Trophoblast cell (in vitro differentiated cells and primary cell): ENCODE results near the gene SLC5A1. TPM values are rescaled to one million over a fixed set of nuclear protein-coding genes. Genes with fewer than 3 reads are reported as not detected.

ENCODE experiments used
- DNase-seq, 2 donors: peaks; one replicate each; pipeline ENCODE4 v3.0.0-alpha.2; 2016
- H2AFZ ChIP-seq: 2 replicates; pipeline ENCODE4 v1.6.1; 2013; ENCODE audit warnings: low read length, moderate library complexity, mild to moderate bottlenecking; ENCODE audit not compliant: insufficient read depth, poor library complexity
- H2AK5ac ChIP-seq: 2 replicates; pipeline ENCODE4 v1.6.1; 2013; ENCODE audit warnings: mild to moderate bottlenecking, low read length
- H2BK120ac ChIP-seq: 2 replicates; pipeline ENCODE4 v1.6.1; 2013; ENCODE audit warnings: low read length, mild to moderate bottlenecking, moderate library complexity; ENCODE audit not compliant: insufficient read depth, poor library complexity
- H2BK12ac ChIP-seq: 2 replicates; pipeline ENCODE4 v1.6.1; 2013; ENCODE audit warnings: mild to moderate bottlenecking, low read length, moderate library complexity
- H2BK5ac ChIP-seq: 2 replicates; pipeline ENCODE4 v1.6.1; 2013; ENCODE audit warnings: low read length, low read depth, moderate library complexity, mild to moderate bottlenecking; ENCODE audit not compliant: poor library complexity
- H3K14ac ChIP-seq: 2 replicates; pipeline ENCODE4 v1.6.1; 2013; ENCODE audit warnings: mild to moderate bottlenecking, low read length
- H3K18ac ChIP-seq: 2 replicates; pipeline ENCODE4 v1.6.1; 2013; ENCODE audit warnings: mild to moderate bottlenecking, low read length
- H3K23ac ChIP-seq: 2 replicates; pipeline ENCODE4 v1.6.1; 2013; ENCODE audit warnings: low read length
- H3K27ac ChIP-seq: 2 replicates; pipeline ENCODE4 v1.5.1; 2013; ENCODE audit warnings: low read depth, mild to moderate bottlenecking, inconsistent platforms, low read length, moderate library complexity
- H3K27me3 ChIP-seq: 2 replicates; pipeline ENCODE4 v1.6.1; 2013; ENCODE audit warnings: inconsistent platforms, mild to moderate bottlenecking, low read length, moderate library complexity; ENCODE audit not compliant: insufficient read depth
- H3K36me3 ChIP-seq, 2 experiments: 1 replicate in 1 of 2; 2 replicates in 1 of 2; pipeline ENCODE4 v1.6.1; 2013; ENCODE audit warnings: low read length in 2 of 2, mild to moderate bottlenecking in 2 of 2, moderate library complexity in 1 of 2; ENCODE audit not compliant: insufficient read depth in 2 of 2, control insufficient read depth in 1 of 2
- H3K4ac ChIP-seq: 2 replicates; pipeline ENCODE4 v1.6.1; 2013; ENCODE audit warnings: low read depth, mild to moderate bottlenecking, low read length, moderate library complexity
- H3K4me1 ChIP-seq, 2 experiments: 1 replicate in 1 of 2; 2 replicates in 1 of 2; pipeline ENCODE4 v1.6.1; 2013; ENCODE audit warnings: low read length in 2 of 2, mild to moderate bottlenecking in 2 of 2, moderate library complexity in 1 of 2; ENCODE audit not compliant: insufficient read depth in 2 of 2, control insufficient read depth in 1 of 2
- H3K4me2 ChIP-seq: 2 replicates; pipeline ENCODE4 v1.6.1; 2013; ENCODE audit warnings: inconsistent platforms, mild to moderate bottlenecking, low read length, moderate library complexity
- H3K4me3 ChIP-seq: 2 replicates; pipeline ENCODE4 v1.5.1; 2013; ENCODE audit warnings: mild to moderate bottlenecking, low read depth, low read length, inconsistent platforms
- H3K79me1 ChIP-seq: one replicate; pipeline ENCODE4 v1.6.1; 2013; ENCODE audit warnings: low read length
- H3K79me2 ChIP-seq: 2 replicates; pipeline ENCODE4 v1.6.1; 2013; ENCODE audit warnings: low read length, mild to moderate bottlenecking; ENCODE audit not compliant: control insufficient read depth, insufficient read depth, poor library complexity
- H3K9ac ChIP-seq: 2 replicates; pipeline ENCODE4 v1.6.1; 2013; ENCODE audit warnings: mild to moderate bottlenecking, low read length
- H3K9me3 ChIP-seq: 2 replicates; pipeline ENCODE4 v1.6.1; 2013; ENCODE audit warnings: low read depth, mild to moderate bottlenecking, control low read depth, inconsistent platforms, low read length; ENCODE audit not compliant: insufficient read depth
- H4K12ac ChIP-seq: 2 replicates; pipeline ENCODE4 v1.6.1; 2013; ENCODE audit warnings: low read depth, mild to moderate bottlenecking, low read length, moderate library complexity
- H4K8ac ChIP-seq: 2 replicates; pipeline ENCODE4 v1.6.1; 2013; ENCODE audit warnings: low read depth, mild to moderate bottlenecking, low read length, moderate library complexity
- H4K91ac ChIP-seq: one replicate; pipeline ENCODE4 v1.6.1; 2013; ENCODE audit warnings: low read depth, mild to moderate bottlenecking, low read length, moderate library complexity
- WGBS: extraction: QIAGEN DNeasy Blood & Tissue Kit; methylation state at CpG from one replicate; pipeline ENCODE4 v1.1.7; 2013; ENCODE audit warnings: missing lambda C conversion rate; ENCODE audit not compliant: insufficient read length, insufficient coverage; ENCODE audit errors: extremely low coverage; 5-methylcytosine and 5-hydroxymethylcytosine counted together
- polyA plus RNA-seq: library from polyadenylated mRNA; stranded (reverse); fragments of 200-250 nt; gene quantifications from 2 replicates; pipeline ENCODE4 v1.2.3, GENCODE V29; 2013

The SLC5A1 gene
- 0.03 TPM in 1 of 2 replicates, not detected in the other for polyA plus RNA-seq

- H3K23ac ChIP-seq = no peak within 1 kb of the TSS
- H2BK120ac ChIP-seq = no peak within 1 kb of the TSS
- H4K91ac ChIP-seq = no peak within 1 kb of the TSS
- H4K12ac ChIP-seq = no peak within 1 kb of the TSS
- H3K27me3 ChIP-seq = no peaks in the 10 kb centered on the region
- no peak within 1 kb of the TSS for H2BK12ac ChIP-seq
- H3K9ac ChIP-seq = no peak within 1 kb of the TSS
- no peaks in the 10 kb centered on the region for H3K9me3 ChIP-seq
- H3K4me2 ChIP-seq = no peak within 1 kb of the TSS
- H2AFZ ChIP-seq = no peak within 1 kb of the TSS
- no peak within 1 kb of the TSS for H3K18ac ChIP-seq
- H3K79me1 ChIP-seq = no peaks in the 10 kb centered on the region
- no peak within 1 kb of the TSS for H3K27ac ChIP-seq
- H3K4ac ChIP-seq = no peak within 1 kb of the TSS
- H3K36me3 ChIP-seq = no peaks in the 10 kb centered on the region
- H3K79me2 ChIP-seq = no peaks in the 10 kb centered on the region
- H3K14ac ChIP-seq = no peak within 1 kb of the TSS
- H3K4me3 ChIP-seq = no peak within 1 kb of the TSS
- no peak within 1 kb of the TSS for H2AK5ac ChIP-seq
- no peak within 1 kb of the TSS for H4K8ac ChIP-seq
- WGBS = no CpG with 5 or more reads among the region's 21 CpGs
- H3K4me1 ChIP-seq = peaks cover 6 to 9% of the 10 kb centered on the region in 2 experiments
- DNase-seq = no peak
- no peak within 1 kb of the TSS for H2BK5ac ChIP-seq
Observed at GRCh38 chr22:32042924-32043323, at the start of gene SLC5A1. Gene SLC5A1 (plus strand): TSS chr22:32043261. CDS start chr22:32043282, 21 bp downstream.

DNA sequence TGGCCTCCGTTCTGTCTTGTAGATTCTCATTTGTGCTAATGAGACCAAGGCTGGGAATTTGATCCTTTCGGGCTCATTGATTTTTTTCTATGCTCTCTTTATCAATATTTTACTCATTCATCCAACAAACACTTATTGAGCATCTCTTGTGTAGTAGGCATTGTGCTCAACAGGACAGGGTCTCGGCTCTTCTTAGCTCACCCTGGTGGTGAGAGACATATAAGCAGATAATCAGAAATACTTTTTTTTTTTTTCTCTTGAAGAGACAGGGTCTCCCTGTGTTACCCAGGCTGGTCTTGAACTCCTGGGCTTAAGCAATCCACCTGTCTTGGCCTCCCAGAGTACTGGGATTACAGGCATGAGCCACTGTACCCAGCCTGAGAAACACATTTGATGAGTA is 48.0 kb upstream of the SLC5A1 start:
- no CpG with 5 or more reads among the region's 3 CpGs for WGBS
- H3K4ac ChIP-seq = no peak overlapping the region
- no peak overlapping the region for H2AK5ac ChIP-seq
- peaks cover 0 to under 1% of the 10 kb centered on the region in 2 experiments for H3K4me1 ChIP-seq
- no peaks in the 10 kb centered on the region for H3K79me1 ChIP-seq
- H3K27me3 ChIP-seq = no peaks in the 10 kb centered on the region
- H3K14ac ChIP-seq = no peak overlapping the region
- DNase-seq = no peak
- H3K4me3 ChIP-seq = no peak overlapping the region
- H3K4me2 ChIP-seq = no peak overlapping the region
- no peak overlapping the region for H4K91ac ChIP-seq
- H3K27ac ChIP-seq = no peak overlapping the region
- H3K9ac ChIP-seq = no peak overlapping the region
- H3K18ac ChIP-seq = no peak overlapping the region
- H4K8ac ChIP-seq = no peak overlapping the region
- H4K12ac ChIP-seq = no peak overlapping the region
- no peaks in the 10 kb centered on the region for H3K36me3 ChIP-seq
- no peaks in the 10 kb centered on the region for H3K9me3 ChIP-seq
- no peak overlapping the region for H2BK120ac ChIP-seq
- H3K23ac ChIP-seq = no peak overlapping the region
- H3K79me2 ChIP-seq = no peaks in the 10 kb centered on the region
- H2AFZ ChIP-seq = no peak overlapping the region
- no peak overlapping the region for H2BK5ac ChIP-seq
- no peak overlapping the region for H2BK12ac ChIP-seq

DNA sequence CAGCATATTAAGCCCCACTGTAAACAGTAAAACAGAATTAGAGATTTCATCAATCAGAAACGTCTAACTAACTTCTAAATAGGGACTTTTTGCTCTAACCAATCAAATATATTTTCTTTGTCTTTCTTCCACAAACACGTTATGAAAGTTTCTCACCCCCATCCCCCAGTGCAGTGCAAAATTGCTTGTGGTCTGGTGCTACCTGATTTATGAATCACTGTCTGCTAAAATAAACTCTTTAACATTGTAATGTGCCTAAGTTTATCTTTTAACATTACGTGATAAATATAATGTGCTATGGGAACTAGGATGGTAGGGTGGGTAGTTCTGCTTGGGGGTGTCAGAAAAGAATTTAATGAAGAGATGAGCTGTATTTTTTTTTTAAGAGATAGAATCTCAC is 47.3 kb upstream of the SLC5A1 start:
- Histone ChIP-seq H2BK120ac (no peak overlapping the region), H2BK12ac (no peak overlapping the region), H3K27ac (no peak overlapping the region), H3K23ac (no peak overlapping the region), H3K14ac (no peak overlapping the region), H3K79me1 (no peaks in the 10 kb centered on the region), H3K18ac (no peak overlapping the region), H2AK5ac (no peak overlapping the region), H3K36me3 (no peaks in the 10 kb centered on the region), H3K4ac (no peak overlapping the region), H3K4me2 (no peak overlapping the region), H4K12ac (no peak overlapping the region), H2BK5ac (no peak overlapping the region), H3K4me3 (no peak overlapping the region), H3K27me3 (no peaks in the 10 kb centered on the region), H2AFZ (no peak overlapping the region), H4K8ac (no peak overlapping the region), H4K91ac (no peak overlapping the region), H3K9ac (no peak overlapping the region), H3K4me1 (peaks cover 1 to 2% of the 10 kb centered on the region in 2 experiments), H3K9me3 (no peaks in the 10 kb centered on the region), H3K79me2 (no peaks in the 10 kb centered on the region)
- no peak for DNase-seq
- WGBS = no CpG with 5 or more reads among the region's 3 CpGs

- H2AFZ ChIP-seq = no peak overlapping the region
- no peak overlapping the region for H4K91ac ChIP-seq
- H3K4ac ChIP-seq = no peak overlapping the region
- no peak overlapping the region for H3K4me3 ChIP-seq
- H3K27ac ChIP-seq = no peak overlapping the region
- WGBS = no CpG with 5 or more reads among the region's 3 CpGs
- no peak overlapping the region for H3K23ac ChIP-seq
- DNase-seq = no peak
- H3K9me3 ChIP-seq = no peaks in the 10 kb centered on the region
- H3K4me1 ChIP-seq = peaks cover 3 to 4% of the 10 kb centered on the region in 2 experiments
- H2BK12ac ChIP-seq = peak overlapping the region; percentile 11
- no peak overlapping the region for H3K18ac ChIP-seq
- H3K36me3 ChIP-seq = no peaks in the 10 kb centered on the region
- H3K27me3 ChIP-seq = no peaks in the 10 kb centered on the region
- H3K79me1 ChIP-seq = no peaks in the 10 kb centered on the region
- H2BK120ac ChIP-seq = no peak overlapping the region
- no peak overlapping the region for H4K12ac ChIP-seq
- no peak overlapping the region for H3K14ac ChIP-seq
- H2AK5ac ChIP-seq = no peak overlapping the region
- H4K8ac ChIP-seq = no peak overlapping the region
- no peak overlapping the region for H3K9ac ChIP-seq
- no peak overlapping the region for H2BK5ac ChIP-seq
- no peaks in the 10 kb centered on the region for H3K79me2 ChIP-seq
- no peak overlapping the region for H3K4me2 ChIP-seq
Observed at GRCh38 chr22:31998784-31999385, 44.2 kb upstream of the SLC5A1 start.
